GM12864 (cell line): ENCODE measurements around the gene TOM1L2.

Experiments
- DNase-seq: peaks from one replicate; pipeline ENCODE4 v3.0.0-alpha.2; 2011; ENCODE audit warnings: low read depth
- H3K4me3 ChIP-seq: 2 replicates; pipeline ENCODE4 v1.5.1; 2011; ENCODE audit warnings: mild to moderate bottlenecking, low read depth, low read length, control low read depth
- CTCF ChIP-seq: IDR thresholded peaks from 2 replicates; pipeline ENCODE4 v1.5.1; 2011; ENCODE audit warnings: low read depth, mild to moderate bottlenecking, moderate library complexity, low read length, control low read depth, inconsistent platforms; ENCODE audit errors: missing control alignments

Gene TOM1L2

GRCh38 chr17:17819561-17819995, 152.6 kb downstream of the TOM1L2 start:
- H3K4me3 ChIP-seq: no peak overlapping the region
- no peak for TF ChIP-seq CTCF
- DNase-seq: no peak

DNA sequence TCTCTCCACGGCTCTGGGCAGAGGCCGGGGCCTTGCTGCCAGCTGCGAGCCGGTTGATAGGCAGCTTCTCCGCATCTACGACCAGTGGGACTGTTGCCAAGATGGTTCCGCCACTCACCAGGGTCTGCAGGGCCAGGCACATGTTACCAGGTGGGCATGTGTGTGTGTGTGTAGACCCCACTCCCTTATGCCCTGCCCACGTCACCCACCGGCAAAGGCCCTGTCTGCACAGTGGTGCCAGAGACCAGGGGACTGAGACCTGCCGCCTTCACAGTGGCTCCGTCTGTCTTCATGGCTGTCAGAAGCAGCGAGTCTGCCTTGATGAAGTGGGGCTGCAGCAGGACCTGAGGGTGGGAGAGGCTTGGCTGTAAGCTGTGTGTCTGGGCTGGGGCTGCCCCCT, 153.1 kb downstream of the TOM1L2 start:
- DNase-seq: no peak
- TF ChIP-seq CTCF: no peak
- H3K4me3 ChIP-seq: no peak overlapping the region

GRCh38 chr17:17818088-17818526, 154.1 kb downstream of the TOM1L2 start:
- DNase-seq: no peak
- no peak overlapping the region for H3K4me3 ChIP-seq
- TF ChIP-seq CTCF: no peak

- no peak for TF ChIP-seq CTCF
- no peak for DNase-seq
Observed at GRCh38 chr17:17817552-17817947, 154.7 kb downstream of the TOM1L2 start.

DNA sequence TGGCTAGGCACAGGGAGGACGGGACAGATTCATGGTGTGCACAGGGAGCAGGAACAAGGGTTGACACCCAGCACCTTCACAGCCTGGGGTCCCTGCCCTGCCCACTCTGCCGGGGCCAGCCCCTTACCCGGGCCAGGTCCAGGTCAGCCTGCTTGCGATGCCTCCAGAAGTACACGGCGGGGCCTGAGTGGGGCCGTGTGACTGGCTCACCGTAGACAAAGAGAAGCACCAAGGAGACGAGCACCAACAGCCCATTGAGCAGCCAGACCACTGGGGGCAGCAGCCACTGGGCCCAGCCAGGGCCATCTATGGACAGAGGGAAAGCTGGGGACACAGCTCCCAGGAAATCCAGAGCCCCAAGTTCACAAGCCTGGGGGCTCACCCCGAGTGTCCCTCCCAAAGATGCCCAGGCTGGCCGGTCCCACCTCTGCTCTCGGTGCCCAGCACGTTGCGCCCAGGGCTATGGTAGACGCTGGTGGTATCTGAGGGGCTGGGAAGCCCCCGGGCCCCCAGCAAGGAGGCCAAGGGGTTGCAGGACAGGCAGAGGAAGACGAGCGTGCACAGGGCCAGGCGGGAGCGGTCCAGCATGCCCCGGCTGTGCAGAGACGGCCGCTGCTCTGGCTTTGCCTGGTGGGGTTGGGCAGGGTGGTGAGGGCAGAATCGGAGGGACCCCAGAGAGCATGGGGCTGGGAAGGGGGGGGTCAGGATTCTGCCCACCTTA, 155.2 kb downstream of the TOM1L2 start:
- no peak for TF ChIP-seq CTCF
- no peak for DNase-seq

More at GRCh38 chr17:17817552-17817947, 154.7 kb downstream of the TOM1L2 start:
- H3K4me3 ChIP-seq: no peak overlapping the region

DNA sequence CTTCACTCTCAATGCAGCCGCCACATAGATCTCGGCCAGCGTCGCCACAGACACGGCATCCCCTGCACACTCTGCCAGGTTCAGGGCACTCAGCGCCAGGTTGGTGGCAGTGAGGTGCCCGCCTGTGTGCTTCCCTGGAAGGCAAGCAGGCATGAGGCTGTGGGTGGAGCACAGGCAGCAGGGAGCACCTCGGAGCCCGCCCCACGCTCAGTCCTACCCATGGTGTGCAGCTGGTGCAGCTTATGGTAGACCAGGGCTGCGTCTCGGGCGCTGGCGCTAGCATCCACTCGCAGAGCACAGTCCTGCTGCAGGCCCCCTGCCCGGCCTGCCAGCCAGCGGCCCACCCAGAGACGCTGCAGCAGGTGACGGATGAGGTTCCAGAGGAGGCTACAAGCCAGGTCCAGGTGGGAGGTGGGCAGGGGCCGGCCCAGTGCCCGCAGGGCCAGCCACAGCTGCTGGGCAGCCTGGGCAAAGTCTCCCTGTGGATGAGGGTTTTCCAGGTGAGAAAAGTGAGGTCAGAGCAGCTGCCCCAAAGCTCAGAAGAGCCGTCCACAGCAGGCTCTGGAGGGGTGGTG, 155.9 kb downstream of the TOM1L2 start:
- TF ChIP-seq CTCF: no peak
- no peak for DNase-seq
- no peak overlapping the region for H3K4me3 ChIP-seq

More for the DNA sequence above, 155.2 kb downstream of the TOM1L2 start:
- no peak overlapping the region for H3K4me3 ChIP-seq
